HK-2 (cell line): Measurements from ENCODE around the gene RPS6KA2.

Source experiments
- DNase-seq: peaks from one replicate; pipeline ENCODE4 v3.0.0-alpha.2; 2018; ENCODE audit not compliant: unreplicated experiment

RPS6KA2 gene

GRCh38 chr6:166656230-166657151 lies 29.4 kb upstream of the RPS6KA2 start:
- DNase-seq, result no peak

DNA sequence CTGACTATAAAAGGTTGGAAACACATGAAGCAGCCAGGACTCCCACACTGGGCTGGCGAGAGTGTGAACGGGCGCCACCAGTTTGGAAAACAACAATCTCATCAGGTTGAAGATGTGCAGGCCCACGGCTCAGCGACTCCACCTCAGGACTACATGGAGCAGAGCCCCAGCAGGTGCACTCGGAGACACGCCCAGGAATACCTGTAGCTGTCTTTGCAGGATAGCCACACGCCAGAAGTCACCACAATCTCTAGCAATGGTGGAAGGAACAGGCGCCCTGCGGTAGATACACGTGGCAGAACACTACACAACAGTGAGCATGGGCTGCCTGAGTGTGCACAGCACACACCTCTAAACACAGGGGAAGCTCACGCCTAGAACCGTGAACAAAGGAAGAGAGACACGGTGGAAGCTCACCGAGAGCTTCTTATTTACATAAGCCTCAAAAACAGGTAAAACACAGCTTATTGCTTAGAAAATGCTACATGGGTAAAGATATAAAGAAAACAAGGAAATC lies 28.7 kb upstream of the RPS6KA2 start:
- DNase-seq, result no peak

GRCh38 chr6:166655251-166655650 lies 28.2 kb upstream of the RPS6KA2 start:
- DNase-seq, result no peak

- DNase-seq, result no peak
These were observed 27.5 kb upstream of the RPS6KA2 start for GRCh38 chr6:166654573-166654972.

DNA sequence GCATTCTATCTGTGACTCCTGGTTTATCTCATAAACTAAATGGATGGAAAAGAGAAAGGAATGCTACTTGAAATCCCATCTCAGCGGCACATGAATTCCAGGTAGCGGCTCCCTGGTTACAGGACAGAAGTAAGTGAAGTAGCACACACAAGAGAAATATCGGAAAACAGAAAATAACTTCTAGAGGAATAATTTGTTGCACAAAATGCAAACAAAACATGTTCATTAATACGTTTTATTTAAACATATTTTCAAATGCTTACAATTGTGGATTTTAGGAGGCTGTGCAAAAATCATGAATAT lies 26.5 kb upstream of the RPS6KA2 start:
- DNase-seq, result no peak

- no peak for DNase-seq
These were observed 24.1 kb upstream of the RPS6KA2 start for GRCh38 chr6:166650824-166651807.

DNA sequence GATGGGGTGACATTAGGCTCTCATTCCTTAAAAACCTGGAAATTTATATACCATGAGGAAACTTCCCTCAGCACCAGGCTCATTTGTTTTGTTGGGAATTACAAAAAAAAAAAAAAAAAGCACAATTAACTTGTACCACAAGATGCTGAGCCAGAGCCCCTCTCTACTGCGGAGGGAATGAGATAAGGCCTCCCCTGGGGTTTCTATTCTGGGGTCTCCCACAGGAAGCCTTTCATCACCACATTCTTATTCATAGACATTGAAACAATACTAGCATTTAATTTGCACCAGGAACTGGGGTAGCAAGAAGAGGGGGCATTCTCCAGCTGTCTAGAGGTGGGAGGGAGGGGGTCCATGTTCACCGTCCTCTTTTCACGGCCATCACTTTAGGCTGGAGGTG lies 23.0 kb upstream of the RPS6KA2 start:
- DNase-seq, result no peak

- DNase-seq, result no peak
These were observed 21.8 kb upstream of the RPS6KA2 start for GRCh38 chr6:166648846-166649245.

DNA sequence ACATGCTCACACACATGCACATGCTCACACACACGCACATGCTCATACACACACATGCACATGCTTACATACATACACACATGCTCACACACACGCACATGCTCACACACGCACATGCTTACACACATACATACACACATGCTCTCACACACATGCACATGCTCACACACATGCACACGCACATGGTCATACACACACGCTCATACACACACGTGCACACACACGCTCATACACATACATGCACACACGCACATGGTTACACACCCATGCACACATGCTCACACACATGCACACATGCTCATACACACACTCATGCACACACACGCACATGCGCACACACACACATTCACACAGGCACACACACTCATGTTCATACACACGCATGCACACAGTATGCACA lies 20.8 kb upstream of the RPS6KA2 start:
- DNase-seq, result no peak

GRCh38 chr6:166646716-166647115 lies 19.7 kb upstream of the RPS6KA2 start:
- DNase-seq, result no peak

- DNase-seq, result no peak
These were observed 18.8 kb upstream of the RPS6KA2 start for GRCh38 chr6:166645896-166646295.

- no peak for DNase-seq
These were observed 17.6 kb upstream of the RPS6KA2 start for GRCh38 chr6:166644681-166645080.

DNA sequence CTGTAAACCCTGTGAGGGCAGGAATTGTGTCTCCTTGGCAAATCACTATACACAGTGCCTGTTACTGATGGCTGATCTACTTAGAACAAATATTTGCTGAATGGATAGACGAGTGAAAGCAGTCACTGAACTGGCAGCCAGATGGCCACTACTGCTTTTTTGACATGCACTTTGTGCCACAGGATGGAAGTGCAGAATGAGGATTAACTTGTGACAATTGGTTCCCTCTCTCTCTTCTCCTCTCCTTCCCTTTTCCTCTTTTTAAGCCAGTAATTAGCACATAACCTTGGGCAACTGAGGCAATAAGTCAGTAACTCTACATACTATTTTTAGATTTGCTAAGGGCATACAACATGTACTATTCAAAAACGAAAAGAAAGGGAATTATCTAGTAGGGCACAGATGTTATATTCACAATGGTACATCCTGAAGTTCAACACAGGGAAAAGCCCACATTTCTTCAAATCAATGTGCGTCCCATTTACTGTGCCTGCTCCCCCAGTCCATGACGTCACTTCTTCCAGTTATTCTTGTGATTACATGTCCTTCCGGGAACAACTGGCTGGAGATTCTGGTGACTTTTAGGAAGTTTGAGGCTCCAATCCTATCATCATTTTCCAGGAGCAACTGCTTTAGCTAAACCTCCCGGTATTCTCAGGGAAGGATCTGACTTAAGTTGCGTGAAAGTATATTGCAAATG lies 17.0 kb upstream of the RPS6KA2 start:
- no peak for DNase-seq

- no peak for DNase-seq
These were observed 15.6 kb upstream of the RPS6KA2 start for GRCh38 chr6:166642646-166643045.

- no peak for DNase-seq
These were observed 13.4 kb upstream of the RPS6KA2 start for GRCh38 chr6:166640342-166641043.

- no peak for DNase-seq
These were observed 12.9 kb upstream of the RPS6KA2 start for GRCh38 chr6:166639921-166640320.

DNA sequence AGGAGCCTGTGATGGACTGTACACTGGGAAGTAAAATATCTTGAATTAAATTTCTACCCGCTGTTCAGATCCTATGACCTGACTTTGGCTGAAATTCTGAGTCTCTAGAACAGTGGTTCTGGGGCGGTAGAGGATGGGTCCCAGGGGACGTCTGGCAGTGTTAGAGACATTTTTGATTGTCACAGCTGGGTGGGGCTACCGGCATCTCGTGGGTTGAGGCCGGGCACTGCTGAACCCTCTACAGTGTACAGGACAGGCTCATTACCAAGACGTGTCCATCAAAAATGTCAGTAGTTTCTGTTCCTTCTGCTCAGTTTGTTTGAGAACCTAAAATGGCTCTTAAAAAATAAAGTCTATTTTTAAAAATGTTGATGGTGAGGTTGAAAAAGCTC lies 11.5 kb upstream of the RPS6KA2 start:
- DNase-seq, result no peak

- DNase-seq, result no peak
These were observed 10.9 kb upstream of the RPS6KA2 start for GRCh38 chr6:166637812-166638572.

GRCh38 chr6:166636934-166637333 lies 9.9 kb upstream of the RPS6KA2 start:
- DNase-seq, result no peak

DNA sequence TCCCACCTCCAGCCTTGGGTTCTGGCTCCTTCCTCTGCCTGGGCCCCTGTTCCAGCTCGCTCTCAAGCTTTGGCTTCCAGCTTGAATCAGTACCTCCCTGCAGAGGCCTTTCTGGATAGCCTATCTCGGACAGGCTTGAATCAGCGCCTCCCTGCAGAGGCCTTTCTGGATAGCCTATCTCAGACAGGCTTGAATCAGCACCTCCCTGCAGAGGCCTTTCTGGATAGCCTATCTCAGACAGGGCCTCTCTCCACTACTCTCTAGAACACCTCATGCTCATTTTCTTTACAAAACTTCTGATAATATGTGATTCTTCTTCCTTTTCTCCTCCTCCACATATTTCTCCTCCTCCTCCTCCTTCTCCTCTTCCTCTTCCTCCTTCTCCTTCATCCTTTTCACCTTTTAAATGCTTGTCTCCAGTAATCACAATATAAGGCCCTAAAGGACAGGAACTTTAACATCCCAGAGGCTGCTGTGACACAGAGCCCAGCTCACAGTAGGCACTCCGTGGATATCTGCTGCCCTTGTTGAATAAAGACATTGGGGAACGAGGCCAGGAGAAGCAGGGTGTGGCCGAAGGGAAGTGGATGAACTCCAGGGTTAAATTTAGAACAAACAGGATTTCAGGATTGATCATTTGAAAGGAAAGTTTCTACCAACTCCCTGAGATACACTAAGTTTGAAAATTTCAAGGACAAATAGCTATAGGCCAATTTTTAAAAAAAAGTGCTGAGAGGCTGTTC lies 9.3 kb upstream of the RPS6KA2 start:
- no peak for DNase-seq
